Activated CD4-positive, alpha-beta T cell treated with anti-CD3 and anti-CD28 coated beads, Interleukin-2, amount 50 U/mL, for 48 hours (primary cell): ENCODE measurements around the gene DGKA.
A peak's percentile ranks its signal among the peaks of the same experiment; 100 is the strongest.
"Not testable (repeated sequence)": the region's sequence is repeated elsewhere in the genome, so short reads cannot be mapped to it uniquely, and the experiment has no call there.

Experiments
- DNase-seq, 2 experiments: peaks; one replicate each; pipeline ENCODE4 v3.0.0-alpha.2; 2020

The DGKA gene

GRCh38 chr12:55930771-55931316, at the start of gene DGKA:
Gene DGKA (plus strand): TSS chr12:55931162. CDS start chr12:55936504, 5,342 bp downstream.
- peak; percentile 87 to 91 for DNase-seq

GRCh38 chr12:55885113-55885512, 45.8 kb upstream of the DGKA start:
- no peak for DNase-seq

- no peak for DNase-seq
Observed at GRCh38 chr12:55891310-55891709, 39.7 kb upstream of the DGKA start.

GRCh38 chr12:55893723-55894122, 37.2 kb upstream of the DGKA start:
- no peak for DNase-seq

- DNase-seq = peak; percentile 31 to 47
Observed at GRCh38 chr12:55899082-55899481, 31.9 kb upstream of the DGKA start.

- no peak for DNase-seq
Observed at GRCh38 chr12:55901881-55902490, 29.0 kb upstream of the DGKA start.

- no peak for DNase-seq
Observed at GRCh38 chr12:55906056-55906455, 24.9 kb upstream of the DGKA start.

GRCh38 chr12:55908726-55909512, 22.0 kb upstream of the DGKA start:
- DNase-seq = no peak

- no peak for DNase-seq
Observed at GRCh38 chr12:55909513-55909884, 21.5 kb upstream of the DGKA start.

- no peak for DNase-seq
Observed at GRCh38 chr12:55912908-55913307, 18.1 kb upstream of the DGKA start.

GRCh38 chr12:55915482-55915859, 15.5 kb upstream of the DGKA start:
- DNase-seq = no peak

GRCh38 chr12:55919032-55919431, 11.9 kb upstream of the DGKA start:
- DNase-seq = not testable (repeated sequence)

GRCh38 chr12:55922126-55922525, 8.8 kb upstream of the DGKA start:
- no peak for DNase-seq

GRCh38 chr12:55923648-55924047, 7.3 kb upstream of the DGKA start:
- DNase-seq = not testable (repeated sequence)

- DNase-seq = no peak
Observed at GRCh38 chr12:55925371-55925770, 5.6 kb upstream of the DGKA start.

- peak in 1 of 2 experiments; percentile 21 for DNase-seq
Observed at GRCh38 chr12:55925870-55926737, 4.9 kb upstream of the DGKA start.

GRCh38 chr12:55926738-55927587, 4.0 kb upstream of the DGKA start:
- peak; percentile 94 to 96 for DNase-seq

GRCh38 chr12:55927588-55928502, 3.1 kb upstream of the DGKA start, which contains the start of gene PYM1:
Gene PYM1 (minus strand): TSS chr12:55927894. CDS start chr12:55927761, 133 bp downstream.
- DNase-seq = peak; percentile 77 to 83

GRCh38 chr12:55929306-55929791, 1.6 kb upstream of the DGKA start:
- DNase-seq = peak; percentile 82 to 86

- DNase-seq = peak in 1 of 2 experiments; percentile 20
Observed at GRCh38 chr12:55931317-55931779, 386 bp downstream of the DGKA start.
